Neural cell (in vitro differentiated cells): ENCODE results near the gene ZFYVE28. TPM values are rescaled to one million over a fixed set of nuclear protein-coding genes. Genes with fewer than 3 reads are reported as not detected.

Source experiments
- H2AFZ ChIP-seq: fragments of 200-600, 300-800 bp; sonication (generic), shearing (Covaris generic); 2 replicates; pipeline ENCODE4 v1.6.0; 2014; ENCODE audit warnings: low read depth, mild to moderate bottlenecking, antibody characterized with exemption, low read length, moderate library complexity
- H3F3A ChIP-seq: fragments of 200-600 bp; shearing (Covaris generic); 2 replicates; pipeline ENCODE4 v1.6.1; 2016; ENCODE audit warnings: mild to moderate bottlenecking, moderate library complexity, mixed read lengths, antibody characterized with exemption, low read length; ENCODE audit not compliant: insufficient read depth, poor library complexity, severe bottlenecking
- H3K27ac ChIP-seq: fragments of 200-600, 300-800 bp; sonication (generic), shearing (Covaris generic); 2 replicates; pipeline ENCODE4 v1.5.1; 2014; ENCODE audit warnings: mild to moderate bottlenecking, low read length, moderate library complexity
- H3K27me3 ChIP-seq: fragments of 300-800, 200-600 bp; sonication (generic), shearing (Covaris generic); 2 replicates; pipeline ENCODE4 v1.6.0; 2014; ENCODE audit warnings: mild to moderate bottlenecking, low read depth, low read length, moderate library complexity; ENCODE audit not compliant: insufficient read depth
- H3K36me3 ChIP-seq: fragments of 300-800, 200-600 bp; sonication (generic), shearing (Covaris generic); 2 replicates; pipeline ENCODE4 v1.5.1; 2014; ENCODE audit warnings: mild to moderate bottlenecking, antibody characterized with exemption, low read length, moderate library complexity; ENCODE audit not compliant: insufficient read depth
- H3K4me2 ChIP-seq: fragments of 300-800, 200-600 bp; sonication (generic), shearing (Covaris generic); 2 replicates; pipeline ENCODE4 v1.6.0; 2014; ENCODE audit warnings: mild to moderate bottlenecking, low read length
- H3K4me3 ChIP-seq: fragments of 300-800, 200-600 bp; sonication (generic), shearing (Covaris generic); 2 replicates; pipeline ENCODE4 v1.5.1; 2014; ENCODE audit warnings: mild to moderate bottlenecking, low read length, moderate library complexity
- H3K79me2 ChIP-seq: fragments of 200-600 bp; shearing (Covaris generic); replicated peaks from 2 replicates; pipeline ENCODE4 v1.6.0; 2014; ENCODE audit warnings: mild to moderate bottlenecking, low read length, moderate library complexity; ENCODE audit not compliant: insufficient read depth
- H3K9ac ChIP-seq: fragments of 300-800, 200-600 bp; sonication (generic), shearing (Covaris generic); 2 replicates; pipeline ENCODE4 v1.6.1; 2016; ENCODE audit warnings: mild to moderate bottlenecking, low read length, mixed read lengths
- H3K9me2 ChIP-seq: fragments of 200-600 bp; shearing (Covaris generic); 2 replicates; pipeline ENCODE4 v1.6.1; 2016; ENCODE audit warnings: mild to moderate bottlenecking, low read length, mixed read lengths; ENCODE audit not compliant: insufficient read depth
- H3K9me3 ChIP-seq: fragments of 200-600, 300-800 bp; sonication (generic), shearing (Covaris generic); 2 replicates; pipeline ENCODE4 v1.6.1; 2016; ENCODE audit warnings: mild to moderate bottlenecking, mixed run types, low read length, moderate library complexity, mixed read lengths
- H4K20me1 ChIP-seq: fragments of 200-600 bp; shearing (Covaris generic); 2 replicates; pipeline ENCODE4 v1.6.1; 2016; ENCODE audit warnings: mild to moderate bottlenecking, mixed run types; ENCODE audit not compliant: insufficient read depth
- EP300 ChIP-seq: fragments of 450-650 bp; conservative IDR thresholded peaks from 2 replicates; pipeline ENCODE4 v1.6.1; 2014; ENCODE audit warnings: antibody characterized with exemption, mild to moderate bottlenecking, moderate library complexity; ENCODE audit not compliant: poor library complexity, severe bottlenecking
- EZH2 ChIP-seq: fragments of 200-600, 300-800 bp; shearing (Covaris generic), sonication (generic); IDR thresholded peaks from 2 replicates; pipeline ENCODE4 v1.6.1; 2014; ENCODE audit warnings: antibody characterized with exemption, low read length, borderline replicate concordance, mild to moderate bottlenecking; ENCODE audit not compliant: insufficient read depth, poor library complexity, severe bottlenecking
- MXI1 ChIP-seq: fragments of 450-650 bp; conservative IDR thresholded peaks from 2 replicates; pipeline ENCODE4 v1.6.1; 2014; ENCODE audit warnings: antibody characterized with exemption, mild to moderate bottlenecking; ENCODE audit not compliant: poor library complexity, severe bottlenecking
- POLR2AphosphoS5 ChIP-seq: IDR thresholded peaks from 2 replicates; pipeline ENCODE4 v1.6.1; 2012
- RAD21 ChIP-seq: fragments of 450-650 bp; conservative IDR thresholded peaks from 2 replicates; pipeline ENCODE4 v1.6.1; 2014; ENCODE audit warnings: antibody characterized with exemption, mild to moderate bottlenecking, moderate library complexity
- SMC3 ChIP-seq: fragments of 450-650 bp; conservative IDR thresholded peaks from 2 replicates; pipeline ENCODE4 v1.6.1; 2014; ENCODE audit warnings: antibody characterized with exemption, mild to moderate bottlenecking, moderate library complexity; ENCODE audit not compliant: poor library complexity
- TAF1 ChIP-seq: IDR thresholded peaks from 2 replicates; pipeline ENCODE4 v1.6.1; 2012; ENCODE audit warnings: low read depth
- polyA plus RNA-seq: library from polyadenylated mRNA; depleted of rRNA; stranded (reverse); fragments of >200 nt; gene quantifications from 2 replicates; pipeline ENCODE4 v1.2.3, GENCODE V29; 2014
- TF ChIP-seq, protein P1 (sequence below): IDR thresholded peaks from 2 replicates; pipeline ENCODE4 v1.6.1; 2012; ENCODE audit warnings: borderline replicate concordance
- TF ChIP-seq, protein P2 (sequence below): fragments of 450-650 bp; IDR thresholded peaks from 2 replicates; pipeline ENCODE4 v1.5.1; 2014; ENCODE audit warnings: antibody characterized with exemption, mild to moderate bottlenecking, moderate library complexity; ENCODE audit not compliant: poor library complexity, severe bottlenecking

ZFYVE28 gene
- polyA plus RNA-seq, 1 donor from 2014 or later = 2.4 TPM

DNA sequence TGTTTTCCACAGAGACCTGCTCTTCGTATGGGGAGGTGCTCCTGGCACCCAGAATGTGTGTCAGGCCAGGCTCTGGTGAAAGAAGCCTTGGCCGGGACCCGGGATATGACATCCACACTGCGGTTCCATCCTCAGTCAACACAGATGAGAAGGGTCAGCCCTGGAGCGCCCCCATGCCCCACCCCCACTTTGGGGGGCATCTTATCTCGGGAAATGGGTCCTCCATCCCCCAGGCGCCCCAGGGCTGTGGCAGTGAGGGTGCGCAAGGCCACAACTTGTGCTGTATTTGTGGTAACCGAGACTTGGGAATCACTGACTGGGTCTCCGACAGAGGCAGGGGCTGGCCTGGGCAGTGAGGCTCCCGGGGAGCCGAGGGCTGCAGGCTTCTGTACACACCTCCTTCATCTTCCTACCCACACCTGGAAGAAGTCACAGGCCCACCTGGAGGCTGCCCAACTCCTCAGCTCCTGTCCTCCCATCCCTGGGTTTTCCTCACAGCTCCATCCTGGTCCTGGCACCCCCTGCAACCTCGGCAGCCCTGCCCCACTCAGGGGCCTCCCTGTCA, 8.3 kb upstream of the ZFYVE28 start:
- TF ChIP-seq, protein P1, sequence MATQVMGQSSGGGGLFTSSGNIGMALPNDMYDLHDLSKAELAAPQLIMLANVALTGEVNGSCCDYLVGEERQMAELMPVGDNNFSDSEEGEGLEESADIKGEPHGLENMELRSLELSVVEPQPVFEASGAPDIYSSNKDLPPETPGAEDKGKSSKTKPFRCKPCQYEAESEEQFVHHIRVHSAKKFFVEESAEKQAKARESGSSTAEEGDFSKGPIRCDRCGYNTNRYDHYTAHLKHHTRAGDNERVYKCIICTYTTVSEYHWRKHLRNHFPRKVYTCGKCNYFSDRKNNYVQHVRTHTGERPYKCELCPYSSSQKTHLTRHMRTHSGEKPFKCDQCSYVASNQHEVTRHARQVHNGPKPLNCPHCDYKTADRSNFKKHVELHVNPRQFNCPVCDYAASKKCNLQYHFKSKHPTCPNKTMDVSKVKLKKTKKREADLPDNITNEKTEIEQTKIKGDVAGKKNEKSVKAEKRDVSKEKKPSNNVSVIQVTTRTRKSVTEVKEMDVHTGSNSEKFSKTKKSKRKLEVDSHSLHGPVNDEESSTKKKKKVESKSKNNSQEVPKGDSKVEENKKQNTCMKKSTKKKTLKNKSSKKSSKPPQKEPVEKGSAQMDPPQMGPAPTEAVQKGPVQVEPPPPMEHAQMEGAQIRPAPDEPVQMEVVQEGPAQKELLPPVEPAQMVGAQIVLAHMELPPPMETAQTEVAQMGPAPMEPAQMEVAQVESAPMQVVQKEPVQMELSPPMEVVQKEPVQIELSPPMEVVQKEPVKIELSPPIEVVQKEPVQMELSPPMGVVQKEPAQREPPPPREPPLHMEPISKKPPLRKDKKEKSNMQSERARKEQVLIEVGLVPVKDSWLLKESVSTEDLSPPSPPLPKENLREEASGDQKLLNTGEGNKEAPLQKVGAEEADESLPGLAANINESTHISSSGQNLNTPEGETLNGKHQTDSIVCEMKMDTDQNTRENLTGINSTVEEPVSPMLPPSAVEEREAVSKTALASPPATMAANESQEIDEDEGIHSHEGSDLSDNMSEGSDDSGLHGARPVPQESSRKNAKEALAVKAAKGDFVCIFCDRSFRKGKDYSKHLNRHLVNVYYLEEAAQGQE = no peak
- H3K27ac ChIP-seq = no peak overlapping the region
- no peaks in the 10 kb centered on the region for H4K20me1 ChIP-seq
- H3K79me2 ChIP-seq = no peaks in the 10 kb centered on the region
- no peaks in the 10 kb centered on the region for H3K36me3 ChIP-seq
- no peaks in the 10 kb centered on the region for H3F3A ChIP-seq
- no peaks in the 10 kb centered on the region for H3K9me3 ChIP-seq
- H2AFZ ChIP-seq = no peak overlapping the region
- no peaks in the 10 kb centered on the region for H3K9me2 ChIP-seq
- H3K4me2 ChIP-seq = no peak overlapping the region
- no peak overlapping the region for H3K9ac ChIP-seq
- no peak overlapping the region for H3K4me3 ChIP-seq
- peaks cover 5% of the 10 kb centered on the region for H3K27me3 ChIP-seq

GRCh38 chr4:2426069-2426397, 7.6 kb upstream of the ZFYVE28 start:
- Histone ChIP-seq H3K9me2 (no peaks in the 10 kb centered on the region), H3K4me2 (no peak overlapping the region), H3K9me3 (no peaks in the 10 kb centered on the region), H3K27me3 (peaks cover 7% of the 10 kb centered on the region), H3K79me2 (no peaks in the 10 kb centered on the region), H4K20me1 (no peaks in the 10 kb centered on the region), H3K9ac (no peak overlapping the region), H3F3A (no peaks in the 10 kb centered on the region), H2AFZ (no peak overlapping the region), H3K27ac (no peak overlapping the region), H3K4me3 (no peak overlapping the region), H3K36me3 (no peaks in the 10 kb centered on the region)
- TF ChIP-seq EZH2 (no peak), TAF1 (no peak), SMC3 (no peak), MXI1 (no peak), EP300 (no peak), POLR2AphosphoS5 (no peak), RAD21 (no peak)
- TF ChIP-seq, protein P2, sequence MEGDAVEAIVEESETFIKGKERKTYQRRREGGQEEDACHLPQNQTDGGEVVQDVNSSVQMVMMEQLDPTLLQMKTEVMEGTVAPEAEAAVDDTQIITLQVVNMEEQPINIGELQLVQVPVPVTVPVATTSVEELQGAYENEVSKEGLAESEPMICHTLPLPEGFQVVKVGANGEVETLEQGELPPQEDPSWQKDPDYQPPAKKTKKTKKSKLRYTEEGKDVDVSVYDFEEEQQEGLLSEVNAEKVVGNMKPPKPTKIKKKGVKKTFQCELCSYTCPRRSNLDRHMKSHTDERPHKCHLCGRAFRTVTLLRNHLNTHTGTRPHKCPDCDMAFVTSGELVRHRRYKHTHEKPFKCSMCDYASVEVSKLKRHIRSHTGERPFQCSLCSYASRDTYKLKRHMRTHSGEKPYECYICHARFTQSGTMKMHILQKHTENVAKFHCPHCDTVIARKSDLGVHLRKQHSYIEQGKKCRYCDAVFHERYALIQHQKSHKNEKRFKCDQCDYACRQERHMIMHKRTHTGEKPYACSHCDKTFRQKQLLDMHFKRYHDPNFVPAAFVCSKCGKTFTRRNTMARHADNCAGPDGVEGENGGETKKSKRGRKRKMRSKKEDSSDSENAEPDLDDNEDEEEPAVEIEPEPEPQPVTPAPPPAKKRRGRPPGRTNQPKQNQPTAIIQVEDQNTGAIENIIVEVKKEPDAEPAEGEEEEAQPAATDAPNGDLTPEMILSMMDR = no peak
